NT2/D1 (cell line): ENCODE measurements around the gene GMDS.

ENCODE experiments used
- SUZ12 ChIP-seq: IDR thresholded peaks from 2 replicates; pipeline ENCODE4 v1.6.1; 2011; ENCODE audit not compliant: insufficient read length, insufficient read depth; ENCODE audit errors: extremely low read depth
- YY1 ChIP-seq: IDR thresholded peaks from 2 replicates; pipeline ENCODE4 v1.6.1; 2011; ENCODE audit not compliant: insufficient read length, insufficient read depth

GRCh38 chr6:1612974-1613306, 632.5 kb downstream of the GMDS start:
- no peak for TF ChIP-seq YY1
- no peak for TF ChIP-seq SUZ12
